ENCODE results near the gene BSG. TPM values are rescaled to one million over a fixed set of nuclear protein-coding genes. Genes with fewer than 3 reads are reported as not detected.

The BSG gene
- total and polyA plus RNA-seq, 9 of the 15 experiments (the other 6 are each of a cell fraction or from before 2014, with no cell fraction given): 4.6 to 495 (median 187) TPM

GRCh38 chr19:588741-589692 is 16.6 kb downstream of the BSG start (continued):
- no peak for TF ChIP-seq HLTF (IDR thresholded peaks at IDR 0.05)
- TF ChIP-seq GABPB1 (CRISPR knock-in tag; IDR thresholded peaks at IDR 0.05): no peak; the same call in 1 of the 2 replicates
- TF ChIP-seq VEZF1 (CRISPR knock-in tag; IDR thresholded peaks at IDR 0.05): no peak
- no peak for TF ChIP-seq TFAM (CRISPR knock-in tag; conservative IDR thresholded peaks at IDR 0.05)
- no peak for TF ChIP-seq ID3 (CRISPR knock-in tag; IDR thresholded peaks at IDR 0.05)
- 0 out of 2 replicates have a peak, but pooled peaks have one; percentile 31 for TF ChIP-seq ID3 (tag; IDR thresholded peaks at IDR 0.05)
- TF ChIP-seq STAT6 (CRISPR knock-in tag; IDR thresholded peaks at IDR 0.05): no peak
- TF ChIP-seq ARID1B (IDR thresholded peaks at IDR 0.05): no peak
- no peak for TF ChIP-seq TEAD1 (CRISPR knock-in tag; IDR thresholded peaks at IDR 0.05)
- TF ChIP-seq BCL6 (CRISPR knock-in tag; IDR thresholded peaks at IDR 0.05): no peak
- no peak for TF ChIP-seq ZC3H11A (IDR thresholded peaks at IDR 0.05; ENCODE audit: low read depth, low read length)
- no peak for TF ChIP-seq ZBTB12 (CRISPR knock-in tag; IDR thresholded peaks at IDR 0.05)
- no peak for TF ChIP-seq ZNF449 (CRISPR knock-in tag; IDR thresholded peaks at IDR 0.05)
- TF ChIP-seq EHMT2 (IDR thresholded peaks at IDR 0.05): no peak
- TF ChIP-seq NONO (IDR thresholded peaks at IDR 0.05; ENCODE audit: low read depth in 2 of 2, low read length in 1 of 2): no peak
- TF ChIP-seq ZNF184 (CRISPR knock-in tag; IDR thresholded peaks at IDR 0.05): no peak
- no peak for TF ChIP-seq ZNF695 (CRISPR knock-in tag; IDR thresholded peaks at IDR 0.05)
